ENCODE results near the gene PDE3A. TPM values are rescaled to one million over a fixed set of nuclear protein-coding genes. Genes with fewer than 3 reads are reported as not detected.

PDE3A gene
- polyA plus RNA-seq, 1 of the 3 experiments (the other 2 are of a cell fraction) = 0.67 TPM

GRCh38 chr12:20356048-20356447 lies 12.3 kb upstream of the PDE3A start:
- no peak for DNase-seq
- Histone ChIP-seq H3F3A (replicated peaks; ENCODE audit: insufficient read depth) (no peaks in the 10 kb centered on the region), H3K4me1 (ENCODE audit: control insufficient read depth in 1 of 2, insufficient read depth in 2 of 2, low read depth in 1 of 2, low read length in 1 of 2) (peaks cover 0 to 4% of the 10 kb centered on the region in 2 experiments; a peak in 1 of 4 replicates), H3K27me3 (ENCODE audit: insufficient read depth) (no peaks in the 10 kb centered on the region), H3K9me3 (no peaks in the 10 kb centered on the region), H3K4me2 (no peak overlapping the region), H3K9ac (no peak overlapping the region), H3K27ac (ENCODE audit: low read depth in 2 of 2, low read length in 1 of 2) (no peak overlapping the region), H4K20me1 (ENCODE audit: insufficient read depth) (no peaks in the 10 kb centered on the region), H3K79me2 (ENCODE audit: insufficient read depth) (no peaks in the 10 kb centered on the region), H3K36me3 (replicated peaks in 1 of 2; ENCODE audit: control insufficient read depth in 1 of 2, insufficient read depth in 2 of 2, low read length in 1 of 2) (no peaks in the 10 kb centered on the region), H3K9me2 (no peaks in the 10 kb centered on the region), H3K4me3 (ENCODE audit: low read depth in 2 of 2, low read length in 1 of 2) (no peak overlapping the region), H2AFZ (ENCODE audit: low read depth) (no peak overlapping the region)
- POLR2A ChIA-PET = no interaction called here
- TF ChIP-seq FOXM1 (IDR thresholded peaks at IDR 0.05; ENCODE audit: low read depth) (no peak), CTCF (IDR thresholded peaks at IDR 0.05) (no peak), IRF3 (IDR thresholded peaks at IDR 0.05; ENCODE audit: low read depth, low read length) (no peak), RXRA (IDR thresholded peaks at IDR 0.05; ENCODE audit: borderline replicate concordance, low read depth) (no peak), RAD21 (IDR thresholded peaks at IDR 0.05; ENCODE audit: low read length) (no peak), YY1 (IDR thresholded peaks at IDR 0.05; ENCODE audit: low read depth) (no peak), EP300 (IDR thresholded peaks at IDR 0.05; ENCODE audit: borderline replicate concordance in 1 of 2, low read depth in 1 of 2, low read length in 1 of 2) (no peak), NRF1 (IDR thresholded peaks at IDR 0.05; ENCODE audit: low read depth, low read length) (no peak), TAF1 (IDR thresholded peaks at IDR 0.05; ENCODE audit: borderline replicate concordance, low read depth, low read length) (no peak), USF1 (IDR thresholded peaks at IDR 0.05; ENCODE audit: borderline replicate concordance, low read depth) (no peak)
- 66% methylated on average over 2 of the region's 2 CpGs for WGBS (ENCODE audit: low lambda C conversion rate)
- CTCF ChIA-PET = interaction anchor here (1.0 kb wide), 1 partner anchor 9 kb away, joined by 3 read pairs; no protein-coding TSS in a partner anchor

GRCh38 chr12:20360407-20360806 lies 7.9 kb upstream of the PDE3A start:
- H3K4me2 ChIP-seq = no peak overlapping the region
- no peaks in the 10 kb centered on the region for H4K20me1 ChIP-seq (ENCODE audit: insufficient read depth)
- no peaks in the 10 kb centered on the region for H3K9me3 ChIP-seq
- CTCF ChIA-PET = interaction anchor here (0.7 kb wide), 1 partner anchor 273 kb away, joined by 3 read pairs; no protein-coding TSS in a partner anchor
- no peak overlapping the region for H3K9ac ChIP-seq
- no peak for DNase-seq
- H3K27me3 ChIP-seq (ENCODE audit: insufficient read depth) = no peaks in the 10 kb centered on the region
- WGBS (ENCODE audit: low lambda C conversion rate) = 68% methylated on average over 3 of the region's 3 CpGs
- H3K36me3 ChIP-seq (replicated peaks in 1 of 2; ENCODE audit: control insufficient read depth in 1 of 2, insufficient read depth in 2 of 2, low read length in 1 of 2) = no peaks in the 10 kb centered on the region
- no peak overlapping the region for H3K27ac ChIP-seq (ENCODE audit: low read depth in 2 of 2, low read length in 1 of 2)
- H3K79me2 ChIP-seq (ENCODE audit: insufficient read depth) = no peaks in the 10 kb centered on the region
- POLR2A ChIA-PET = no interaction called here
- no peaks in the 10 kb centered on the region for H3F3A ChIP-seq (replicated peaks; ENCODE audit: insufficient read depth)
- no peak overlapping the region for H3K4me3 ChIP-seq (ENCODE audit: low read depth in 2 of 2, low read length in 1 of 2)
- H3K9me2 ChIP-seq = no peaks in the 10 kb centered on the region
- H2AFZ ChIP-seq (ENCODE audit: low read depth) = no peak overlapping the region
- peaks cover 0 to 2% of the 10 kb centered on the region in 2 experiments; a peak in 1 of 4 replicates for H3K4me1 ChIP-seq (ENCODE audit: control insufficient read depth in 1 of 2, insufficient read depth in 2 of 2, low read depth in 1 of 2, low read length in 1 of 2)
- no peak for TF ChIP-seq CTCF (IDR thresholded peaks at IDR 0.05)
- no peak for TF ChIP-seq TAF1 (IDR thresholded peaks at IDR 0.05; ENCODE audit: borderline replicate concordance, low read depth, low read length)
- TF ChIP-seq GABPA (IDR thresholded peaks at IDR 0.05; ENCODE audit: low read depth) = no peak
- TF ChIP-seq FOXJ3 (CRISPR knock-in tag; IDR thresholded peaks at IDR 0.05) = no peak
- no peak for TF ChIP-seq RFX5 (IDR thresholded peaks at IDR 0.05; ENCODE audit: low read length)
- no peak for TF ChIP-seq EP300 (IDR thresholded peaks at IDR 0.05; ENCODE audit: borderline replicate concordance in 1 of 2, low read depth in 1 of 2, low read length in 1 of 2)
- no peak for TF ChIP-seq YY1 (IDR thresholded peaks at IDR 0.05; ENCODE audit: low read depth)
- no peak for TF ChIP-seq USF2 (IDR thresholded peaks at IDR 0.05; ENCODE audit: borderline replicate concordance, low read depth, low read length)
- no peak for TF ChIP-seq MAX (IDR thresholded peaks at IDR 0.05; ENCODE audit: low read depth)
- no peak for TF ChIP-seq MEF2A (IDR thresholded peaks at IDR 0.05; ENCODE audit: borderline replicate concordance, low read depth)
- no peak for TF ChIP-seq CHD2 (IDR thresholded peaks at IDR 0.05; ENCODE audit: low read length, partially characterized antibody)
- no peak for TF ChIP-seq NFIC (IDR thresholded peaks at IDR 0.05; ENCODE audit: borderline replicate concordance)
- TF ChIP-seq FOSL2 (IDR thresholded peaks at IDR 0.05; ENCODE audit: borderline replicate concordance, low read depth) = no peak
- no peak for TF ChIP-seq TEAD4 (IDR thresholded peaks at IDR 0.05; ENCODE audit: borderline replicate concordance, insufficient read depth)
- no peak for TF ChIP-seq JUND (IDR thresholded peaks at IDR 0.05)
- no peak for TF ChIP-seq RCOR1 (IDR thresholded peaks at IDR 0.05; ENCODE audit: low read length)

All from SK-N-SH (cell line).